D721Med (cell line): Measurements from ENCODE around the gene FRMD8.
A peak's percentile ranks its signal among the peaks of the same experiment; 100 is the strongest.

Source experiments
- DNase-seq: peaks from one replicate; pipeline ENCODE4 v3.0.0; 2011; ENCODE audit warnings: low spot score; ENCODE audit not compliant: insufficient read length
- FAIRE-seq: peaks from 2 replicates; lab custom pipeline; 2011; peaks lifted over from hg19 to GRCh38; lab: Jason Lieb, UNC
- TF ChIP-seq, protein P1 (sequence below): IDR thresholded peaks from 2 replicates; pipeline ENCODE4 v1.5.1; 2012; ENCODE audit warnings: mild to moderate bottlenecking, control low read depth; ENCODE audit not compliant: insufficient read depth; ENCODE audit errors: missing control alignments

Gene FRMD8

GRCh38 chr11:65432100-65432650, 45.7 kb downstream of the FRMD8 start:
- DNase-seq: no peak
- no peak for FAIRE-seq
- TF ChIP-seq, protein P1, sequence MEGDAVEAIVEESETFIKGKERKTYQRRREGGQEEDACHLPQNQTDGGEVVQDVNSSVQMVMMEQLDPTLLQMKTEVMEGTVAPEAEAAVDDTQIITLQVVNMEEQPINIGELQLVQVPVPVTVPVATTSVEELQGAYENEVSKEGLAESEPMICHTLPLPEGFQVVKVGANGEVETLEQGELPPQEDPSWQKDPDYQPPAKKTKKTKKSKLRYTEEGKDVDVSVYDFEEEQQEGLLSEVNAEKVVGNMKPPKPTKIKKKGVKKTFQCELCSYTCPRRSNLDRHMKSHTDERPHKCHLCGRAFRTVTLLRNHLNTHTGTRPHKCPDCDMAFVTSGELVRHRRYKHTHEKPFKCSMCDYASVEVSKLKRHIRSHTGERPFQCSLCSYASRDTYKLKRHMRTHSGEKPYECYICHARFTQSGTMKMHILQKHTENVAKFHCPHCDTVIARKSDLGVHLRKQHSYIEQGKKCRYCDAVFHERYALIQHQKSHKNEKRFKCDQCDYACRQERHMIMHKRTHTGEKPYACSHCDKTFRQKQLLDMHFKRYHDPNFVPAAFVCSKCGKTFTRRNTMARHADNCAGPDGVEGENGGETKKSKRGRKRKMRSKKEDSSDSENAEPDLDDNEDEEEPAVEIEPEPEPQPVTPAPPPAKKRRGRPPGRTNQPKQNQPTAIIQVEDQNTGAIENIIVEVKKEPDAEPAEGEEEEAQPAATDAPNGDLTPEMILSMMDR: no peak

GRCh38 chr11:65432686-65433582, 46.5 kb downstream of the FRMD8 start:
- DNase-seq (no peak), FAIRE-seq (no peak)
- TF ChIP-seq, protein P1: peak; percentile 41

DNA sequence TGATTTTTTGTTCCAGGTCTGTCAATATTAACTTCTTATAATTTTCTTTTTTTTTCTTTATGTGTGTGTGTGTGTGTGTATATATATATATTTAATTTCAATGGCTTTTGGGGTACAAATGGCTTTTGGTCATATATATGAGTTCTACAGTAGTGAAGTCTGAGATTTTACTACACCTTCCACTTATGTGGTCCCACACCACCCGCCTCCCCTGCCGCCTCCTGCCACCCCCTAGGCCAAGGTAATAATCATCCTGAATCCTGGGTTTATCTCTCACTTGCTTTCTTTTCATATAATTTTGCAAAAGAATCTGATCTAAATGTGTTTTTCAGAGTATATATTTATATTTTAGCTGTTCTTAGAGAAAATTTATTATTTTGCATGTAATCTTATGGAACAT, 47.2 kb downstream of the FRMD8 start:
- DNase-seq: no peak
- no peak for FAIRE-seq
- TF ChIP-seq, protein P1: no peak

DNA sequence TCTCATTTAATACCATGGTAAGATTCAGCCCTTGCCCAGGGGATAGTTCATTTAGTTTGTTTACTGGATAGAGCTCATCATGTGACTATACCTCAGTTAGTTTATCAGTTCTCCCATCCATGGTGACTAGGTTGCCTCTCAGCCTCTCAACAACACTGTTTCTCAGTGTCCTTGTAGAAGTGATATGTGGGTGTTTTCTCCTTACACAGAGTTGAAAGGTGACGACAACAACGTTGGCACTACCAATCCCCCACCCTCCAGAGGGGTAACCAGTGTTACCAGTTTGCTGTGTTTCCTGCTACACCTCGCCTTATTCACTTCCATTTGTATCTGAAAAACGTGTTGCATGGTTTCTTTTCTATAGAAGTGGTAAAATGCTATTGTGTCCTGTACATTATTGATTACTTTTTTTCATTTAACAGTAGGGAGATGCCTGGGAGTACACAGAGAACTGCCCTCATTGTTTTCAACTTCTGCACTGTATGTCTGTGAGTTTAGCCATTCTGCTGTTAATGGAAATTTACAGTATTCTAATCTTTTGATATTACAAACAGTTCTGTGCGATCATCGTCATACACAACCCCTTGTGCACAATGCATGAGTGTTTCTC, 47.7 kb downstream of the FRMD8 start:
- DNase-seq (no peak), FAIRE-seq (no peak)
- TF ChIP-seq, protein P1: no peak

- TF ChIP-seq, protein P1: no peak
- no peak for DNase-seq
- FAIRE-seq: no peak
These were observed 48.4 kb downstream of the FRMD8 start for GRCh38 chr11:65434667-65435410.

- DNase-seq (no peak), FAIRE-seq (no peak)
- TF ChIP-seq, protein P1: no peak
These were observed 49.0 kb downstream of the FRMD8 start for GRCh38 chr11:65435411-65435931.
